H1 (cell line): Measurements from ENCODE around the gene C16orf95. TPM values are rescaled to one million over a fixed set of nuclear protein-coding genes. Genes with fewer than 3 reads are reported as not detected.

Experiments
- CTCF ChIA-PET: fragments of 300-600 bp; sonication (Branson Sonifier 250); formaldehyde crosslinking; loops from one replicate; lab custom pipeline; 2021; ENCODE audit not compliant: partially characterized antibody; lab: Charles Lee
- POLR2A ChIA-PET: fragments of 300-600 bp; sonication (Branson Sonifier 250); formaldehyde crosslinking; loops from one replicate; lab custom pipeline; 2021; ENCODE audit warnings: inconsistent platforms; ENCODE audit not compliant: partially characterized antibody; lab: Charles Lee
- DNase-seq, 2 experiments: peaks; one replicate each; pipeline versions ENCODE4 v3.0.0 to v3.0.0-alpha.2; 2010 to 2022; ENCODE audit warnings: low spot score in 2 of 2, low read depth in 1 of 2, mixed read lengths in 1 of 2
- FAIRE-seq: peaks from 2 replicates; lab custom pipeline; 2011; peaks lifted over from hg19 to GRCh38; lab: Jason Lieb, UNC
- H2AFZ ChIP-seq: 2 replicates; pipeline ENCODE4 v1.8.1; 2012; ENCODE audit warnings: low read length, inconsistent platforms
- H2AK5ac ChIP-seq: 2 replicates; pipeline ENCODE4 v1.6.1; 2013; ENCODE audit warnings: low read depth, low read length
- H2BK120ac ChIP-seq: replicated peaks from 2 replicates; pipeline ENCODE3; 2013; ENCODE audit warnings: low read depth, low read length, inconsistent platforms
- H2BK12ac ChIP-seq: 2 replicates; pipeline ENCODE4 v1.6.1; 2013; ENCODE audit warnings: low read depth, low read length
- H2BK15ac ChIP-seq: 2 replicates; pipeline ENCODE4 v1.6.1; 2013; ENCODE audit warnings: low read length
- H2BK20ac ChIP-seq: 2 replicates; pipeline ENCODE4 v1.6.1; 2013; ENCODE audit warnings: low read length
- H2BK5ac ChIP-seq: 2 replicates; pipeline ENCODE4 v1.6.1; 2013; ENCODE audit warnings: low read depth, low read length
- H3K14ac ChIP-seq: 2 replicates; pipeline ENCODE4 v1.6.1; 2013; ENCODE audit warnings: inconsistent platforms; ENCODE audit not compliant: insufficient read length
- H3K18ac ChIP-seq: 2 replicates; pipeline ENCODE4 v1.6.1; 2013; ENCODE audit warnings: low read length; ENCODE audit errors: extremely low read depth
- H3K23ac ChIP-seq: 2 replicates; pipeline ENCODE4 v1.6.1; 2013; ENCODE audit warnings: inconsistent platforms; ENCODE audit not compliant: insufficient read length
- H3K23me2 ChIP-seq: 2 replicates; pipeline ENCODE4 v1.6.1; 2013; ENCODE audit warnings: low read depth, low read length
- H3K27ac ChIP-seq: 2 replicates; pipeline ENCODE4 v1.6.1; 2011; ENCODE audit warnings: low read depth, low read length, inconsistent platforms
- H3K27me3 ChIP-seq, 4 experiments: replicated peaks in 1 of 4; 1 replicate in 1 of 4; 2 replicates in 3 of 4; pipeline versions ENCODE4 v1.6.1 to v1.8.1; 2011 to 2013; ENCODE audit warnings: low read length in 3 of 4, mild to moderate bottlenecking in 3 of 4, inconsistent platforms in 2 of 4, mixed read lengths in 2 of 4, moderate library complexity in 1 of 4; ENCODE audit not compliant: control insufficient read depth in 3 of 4, insufficient read depth in 3 of 4; ENCODE audit errors: extremely low read depth in 1 of 4
- H3K36me3 ChIP-seq, 4 experiments: 2 replicates each; pipeline versions ENCODE4 v1.6.1 to v1.8.1; 2011 to 2013; ENCODE audit warnings: mild to moderate bottlenecking in 4 of 4, low read length in 3 of 4, moderate library complexity in 2 of 4, control low read depth in 1 of 4, inconsistent platforms in 1 of 4; ENCODE audit not compliant: insufficient read depth in 4 of 4, control insufficient read depth in 2 of 4
- H3K4ac ChIP-seq: replicated peaks from 2 replicates; pipeline ENCODE3; 2013; ENCODE audit warnings: low read length, low read depth, mixed read lengths, inconsistent platforms; ENCODE audit not compliant: insufficient read length
- H3K4me1 ChIP-seq, 4 experiments: replicated peaks in 1 of 4; 1 replicate in 1 of 4; 2 replicates in 3 of 4; pipeline versions ENCODE4 v1.6.1 to v1.8.1; 2011 to 2013; ENCODE audit warnings: low read length in 3 of 4, inconsistent platforms in 2 of 4, mixed read lengths in 1 of 4; ENCODE audit not compliant: insufficient read depth in 4 of 4, control insufficient read depth in 3 of 4
- H3K4me2 ChIP-seq, 2 experiments: 2 replicates each; pipeline versions ENCODE4 v1.6.1 to v1.8.1; 2011 to 2013; ENCODE audit warnings: low read depth in 2 of 2, low read length in 2 of 2, control low read depth in 1 of 2, inconsistent platforms in 1 of 2, mild to moderate bottlenecking in 1 of 2; ENCODE audit not compliant: insufficient read depth in 1 of 2
- H3K4me3 ChIP-seq, 4 experiments: fragments of 200-600, 300-600 bp in 1 of 4; sonication (generic), shearing (Covaris generic), sonication (Bioruptor Twin) in 1 of 4; 2 replicates each; pipeline versions ENCODE4 v1.5.1 to v1.8.1; 2011 to 2016; ENCODE audit warnings: low read length in 4 of 4, low read depth in 3 of 4, control low read depth in 2 of 4, inconsistent platforms in 2 of 4, mild to moderate bottlenecking in 2 of 4, mixed read lengths in 1 of 4, moderate library complexity in 1 of 4; ENCODE audit not compliant: insufficient read depth in 2 of 4; ENCODE audit errors: extremely low read depth in 1 of 4
- H3K56ac ChIP-seq: replicated peaks from 2 replicates; pipeline ENCODE3; 2013; ENCODE audit warnings: low read depth, mild to moderate bottlenecking, mixed read lengths, low read length, inconsistent platforms; ENCODE audit not compliant: insufficient read length
- H3K79me1 ChIP-seq: 2 replicates; pipeline ENCODE4 v1.6.1; 2013; ENCODE audit warnings: low read depth, low read length, control low read depth
- H3K79me2 ChIP-seq, 2 experiments: 2 replicates each; pipeline versions ENCODE4 v1.6.1 to v1.8.1; 2012 to 2013; ENCODE audit warnings: low read length in 2 of 2, mild to moderate bottlenecking in 2 of 2, inconsistent platforms in 1 of 2; ENCODE audit not compliant: insufficient read depth in 2 of 2, control insufficient read depth in 1 of 2
- H3K9ac ChIP-seq, 4 experiments: replicated peaks in 1 of 4; 1 replicate in 1 of 4; 2 replicates in 3 of 4; pipeline versions ENCODE4 v1.6.1 to v1.8.1; 2011 to 2013; ENCODE audit warnings: low read depth in 3 of 4, low read length in 3 of 4, control low read depth in 2 of 4, mild to moderate bottlenecking in 2 of 4, moderate library complexity in 2 of 4, inconsistent platforms in 1 of 4; ENCODE audit errors: extremely low read depth in 1 of 4
- H3K9me3 ChIP-seq, 2 experiments: 2 replicates each; pipeline versions ENCODE4 v1.6.1 to v1.8.1; 2012 to 2013; ENCODE audit warnings: mild to moderate bottlenecking in 2 of 2, moderate library complexity in 2 of 2, control low read depth in 1 of 2, inconsistent platforms in 1 of 2, low read depth in 1 of 2, low read length in 1 of 2, mixed read lengths in 1 of 2; ENCODE audit not compliant: insufficient read depth in 2 of 2
- H4K20me1 ChIP-seq, 2 experiments: replicated peaks in 1 of 2; 2 replicates each; pipeline versions ENCODE3 to v1.8.1; 2011 to 2013; ENCODE audit warnings: inconsistent platforms in 2 of 2, low read length in 2 of 2, mild to moderate bottlenecking in 1 of 2; ENCODE audit not compliant: insufficient read depth in 2 of 2, control insufficient read depth in 1 of 2
- H4K5ac ChIP-seq: 2 replicates; pipeline ENCODE4 v1.6.1; 2013; ENCODE audit warnings: low read length, low read depth, mixed read lengths, inconsistent platforms; ENCODE audit not compliant: insufficient read length
- H4K8ac ChIP-seq: 2 replicates; pipeline ENCODE4 v1.8.0; 2013; ENCODE audit warnings: mild to moderate bottlenecking, moderate library complexity, low read length, inconsistent platforms; ENCODE audit not compliant: insufficient read depth; ENCODE audit errors: extremely low read depth
- H4K91ac ChIP-seq: replicated peaks from 2 replicates; pipeline ENCODE3; 2013; ENCODE audit warnings: low read length, mixed read lengths, inconsistent platforms; ENCODE audit not compliant: insufficient read length
- whole genome bisulfite sequencing, 2 experiments: shearing (Covaris generic) in 1 of 2; methylation state at CpG; one replicate each; pipeline versions ENCODE4 v1.1.6 to v1.1.7; 2013 to 2015; ENCODE audit warnings: low lambda C conversion rate in 2 of 2, mixed read lengths in 2 of 2, inconsistent platforms in 1 of 2, low coverage in 1 of 2, missing lambda C conversion rate in 1 of 2; ENCODE audit not compliant: insufficient replicate concordance in 2 of 2, insufficient coverage in 1 of 2, insufficient read length in 1 of 2; ENCODE audit errors: extremely low coverage in 1 of 2, missing lambda C conversion rate in 1 of 2; 5-methylcytosine and 5-hydroxymethylcytosine counted together
- polyA plus RNA-seq, 7 experiments: library from polyadenylated mRNA; depleted of rRNA in 3 of 7; stranded (reverse) in 5 of 7; unstranded in 2 of 7; fragments of >200 nt in 5 of 7; fragments of 200-250 nt in 2 of 7; gene quantifications; 1 replicate in 5 of 7; 2 replicates in 1 of 7; 4 replicates in 1 of 7; pipeline versions ENCODE4 v1.2.1 to v1.2.3, GENCODE V29; 2011 to 2013; ENCODE audit warnings: missing spikeins in 2 of 7, mixed read lengths in 2 of 7
- total RNA-seq: library from RNA; stranded (reverse); fragmentation: NEBNext Ultra II Directional; extraction: Animal tissue kit (Norgen Biotek cat#: 25700); gene quantifications from 2 replicates; pipeline ENCODE4 v1.2.1, GENCODE V29; 2021

The C16orf95 gene
- total and polyA plus RNA-seq, 2 of the 8 experiments (the other 6 are each of a cell fraction or from before 2014, with no cell fraction given), result 5.0 to 5.4 TPM

- H3K18ac ChIP-seq, result no peak overlapping the region
Measured at GRCh38 chr16:87337262-87337771, 20.1 kb upstream of the C16orf95 start.

More at GRCh38 chr16:87337262-87337771, 20.1 kb upstream of the C16orf95 start:
- Histone ChIP-seq H3K79me1 (0 out of 2 replicates have a peak, but pooled peaks cover 2% of the 10 kb centered on the region), H2BK120ac (no peak overlapping the region), H3K4me2 (no peak overlapping the region), H2AFZ (no peak overlapping the region), H3K56ac (no peak overlapping the region), H3K4ac (no peak overlapping the region), H3K27ac (no peak overlapping the region), H3K79me2 (no peaks in the 10 kb centered on the region), H3K4me1 (no peaks in the 10 kb centered on the region), H4K8ac (no peak overlapping the region; the same call in 1 of the 2 replicates), H3K27me3 (no peaks in the 10 kb centered on the region), H2BK15ac (no peak overlapping the region), H4K5ac (no peak overlapping the region), H2AK5ac (no peak overlapping the region), H3K4me3 (no peak overlapping the region), H3K23ac (no peak overlapping the region), H3K23me2 (0 out of 2 replicates have a peak, but pooled peaks cover 2% of the 10 kb centered on the region), H3K9me3 (no peaks in the 10 kb centered on the region), H3K36me3 (peaks cover 0 to 11% (median 3%) of the 10 kb centered on the region in 4 experiments; a peak in 3 of 8 replicates), H3K9ac (no peak overlapping the region), H2BK20ac (no peak overlapping the region), H4K20me1 (peaks cover 3 to 5% of the 10 kb centered on the region in 2 experiments), H2BK12ac (no peak overlapping the region), H4K91ac (no peak overlapping the region), H2BK5ac (no peak overlapping the region), H3K14ac (no peak overlapping the region)
- FAIRE-seq, result no peak
- POLR2A ChIA-PET, result no interaction called here
- CTCF ChIA-PET, result interaction anchor here (0.9 kb wide), 1 partner anchor 20 kb away, joined by 3 read pairs; no protein-coding TSS in a partner anchor
- WGBS, 2 experiments, result 93% methylated on average over 16 of the region's 16 CpGs; no CpG with 5 or more reads in 1 of the 2 experiments
- DNase-seq, result no peak
